ENCODE data around the gene CYB561D1.

DNA sequence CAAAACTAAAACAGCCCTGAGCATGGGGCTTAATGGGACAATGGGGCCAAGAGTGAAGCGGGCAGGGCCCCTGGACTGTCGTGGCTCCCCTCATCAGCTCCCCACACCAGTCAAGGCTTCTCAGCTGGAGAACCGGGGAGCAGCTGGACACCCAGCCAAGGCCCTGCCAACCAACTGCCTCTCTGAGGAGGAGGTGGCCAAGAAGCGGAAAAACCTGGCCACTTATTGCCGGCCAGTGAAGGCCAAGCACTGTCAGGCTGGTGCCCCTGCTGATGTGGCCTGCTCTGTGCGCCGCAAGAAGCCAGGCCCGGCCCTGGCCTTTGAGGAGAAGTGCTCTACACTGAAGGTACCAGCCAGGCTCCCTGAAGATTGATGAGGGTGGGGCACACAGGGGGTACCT lies 2.5 kb upstream of the CYB561D1 start:
- no peak for TF ChIP-seq EZH2 (IDR thresholded peaks at IDR 0.05; ENCODE audit: low read length)
- TF ChIP-seq, protein P1, sequence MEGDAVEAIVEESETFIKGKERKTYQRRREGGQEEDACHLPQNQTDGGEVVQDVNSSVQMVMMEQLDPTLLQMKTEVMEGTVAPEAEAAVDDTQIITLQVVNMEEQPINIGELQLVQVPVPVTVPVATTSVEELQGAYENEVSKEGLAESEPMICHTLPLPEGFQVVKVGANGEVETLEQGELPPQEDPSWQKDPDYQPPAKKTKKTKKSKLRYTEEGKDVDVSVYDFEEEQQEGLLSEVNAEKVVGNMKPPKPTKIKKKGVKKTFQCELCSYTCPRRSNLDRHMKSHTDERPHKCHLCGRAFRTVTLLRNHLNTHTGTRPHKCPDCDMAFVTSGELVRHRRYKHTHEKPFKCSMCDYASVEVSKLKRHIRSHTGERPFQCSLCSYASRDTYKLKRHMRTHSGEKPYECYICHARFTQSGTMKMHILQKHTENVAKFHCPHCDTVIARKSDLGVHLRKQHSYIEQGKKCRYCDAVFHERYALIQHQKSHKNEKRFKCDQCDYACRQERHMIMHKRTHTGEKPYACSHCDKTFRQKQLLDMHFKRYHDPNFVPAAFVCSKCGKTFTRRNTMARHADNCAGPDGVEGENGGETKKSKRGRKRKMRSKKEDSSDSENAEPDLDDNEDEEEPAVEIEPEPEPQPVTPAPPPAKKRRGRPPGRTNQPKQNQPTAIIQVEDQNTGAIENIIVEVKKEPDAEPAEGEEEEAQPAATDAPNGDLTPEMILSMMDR (optimal IDR thresholded peaks at IDR 0.05 in 1 of 3, IDR thresholded peaks at IDR 0.05 in 1 of 3, conservative IDR thresholded peaks at IDR 0.05 in 1 of 3; ENCODE audit: extremely low read depth in 1 of 3, insufficient read depth in 2 of 3, low read length in 3 of 3), result no peak

All from keratinocyte (primary cell).